Measurements from ENCODE around the gene POLA2.
"Not testable (repeated sequence)": the region's sequence is repeated elsewhere in the genome, so short reads cannot be mapped to it uniquely, and the experiment has no call there.

Gene POLA2

GRCh38 chr11:65242389-65242788 is 19.4 kb upstream of the POLA2 start:
- no peak for DNase-seq (ENCODE audit: low read depth)

GRCh38 chr11:65243797-65244196 is 18.0 kb upstream of the POLA2 start:
- DNase-seq (ENCODE audit: low read depth): no peak

- not testable (repeated sequence) for DNase-seq (ENCODE audit: low read depth)
Observed at GRCh38 chr11:65245046-65245445, 16.7 kb upstream of the POLA2 start.

GRCh38 chr11:65246506-65246905 is 15.3 kb upstream of the POLA2 start:
- no peak for DNase-seq (ENCODE audit: low read depth)

- not testable (repeated sequence) for DNase-seq (ENCODE audit: low read depth)
Observed at GRCh38 chr11:65248184-65248710, 13.5 kb upstream of the POLA2 start.

GRCh38 chr11:65251476-65251875 is 10.3 kb upstream of the POLA2 start:
- no peak for DNase-seq (ENCODE audit: low read depth)

GRCh38 chr11:65254724-65255123 is 7.0 kb upstream of the POLA2 start:
- DNase-seq (ENCODE audit: low read depth): no peak

- no peak for DNase-seq (ENCODE audit: low read depth)
Observed at GRCh38 chr11:65258988-65259387, 2.8 kb upstream of the POLA2 start.

GRCh38 chr11:65260302-65260701 is 1.5 kb upstream of the POLA2 start:
- no peak for DNase-seq (ENCODE audit: low read depth)

GRCh38 chr11:65260756-65261590 is 789 bp upstream of the POLA2 start:
- DNase-seq (ENCODE audit: low read depth): no peak

GRCh38 chr11:65262381-65262680 is 569 bp downstream of the POLA2 start:
- DNase-seq (ENCODE audit: low read depth): no peak

GRCh38 chr11:65262776-65263175 is 1.0 kb downstream of the POLA2 start:
- DNase-seq (ENCODE audit: low read depth): no peak

GRCh38 chr11:65264747-65265146 is 3.0 kb downstream of the POLA2 start:
- DNase-seq (ENCODE audit: low read depth): not testable (repeated sequence)

- no peak for DNase-seq (ENCODE audit: low read depth)
Observed at GRCh38 chr11:65266210-65266609, 4.4 kb downstream of the POLA2 start.

- DNase-seq (ENCODE audit: low read depth): peak; percentile 98
Observed at GRCh38 chr11:65274735-65275682, 13.2 kb downstream of the POLA2 start.

GRCh38 chr11:65275906-65276305 is 14.1 kb downstream of the POLA2 start:
- DNase-seq (ENCODE audit: low read depth): no peak

- DNase-seq (ENCODE audit: low read depth): no peak
Observed at GRCh38 chr11:65277631-65278277, 16.0 kb downstream of the POLA2 start.

GRCh38 chr11:65278356-65278755 is 16.6 kb downstream of the POLA2 start:
- DNase-seq (ENCODE audit: low read depth): no peak

GRCh38 chr11:65279279-65279678 is 17.5 kb downstream of the POLA2 start:
- DNase-seq (ENCODE audit: low read depth): no peak

- peak; percentile 85 for DNase-seq (ENCODE audit: low read depth)
Observed at GRCh38 chr11:65279741-65280440, 18.1 kb downstream of the POLA2 start.

- DNase-seq (ENCODE audit: low read depth): no peak
Observed at GRCh38 chr11:65280646-65281045, 18.9 kb downstream of the POLA2 start.

- no peak for DNase-seq (ENCODE audit: low read depth)
Observed at GRCh38 chr11:65286686-65287085, 24.9 kb downstream of the POLA2 start.
